ENCODE measurements around the gene LRCOL1. TPM values are rescaled to one million over a fixed set of nuclear protein-coding genes. Genes with fewer than 3 reads are reported as not detected.
A peak's percentile ranks its signal among the peaks of the same experiment; 100 is the strongest.
"Not testable (repeated sequence)": the region's sequence is repeated elsewhere in the genome, so short reads cannot be mapped to it uniquely, and the experiment has no call there.

Gene LRCOL1
- total and polyA plus RNA-seq, 3 experiments from 2014 or later = not detected

DNA sequence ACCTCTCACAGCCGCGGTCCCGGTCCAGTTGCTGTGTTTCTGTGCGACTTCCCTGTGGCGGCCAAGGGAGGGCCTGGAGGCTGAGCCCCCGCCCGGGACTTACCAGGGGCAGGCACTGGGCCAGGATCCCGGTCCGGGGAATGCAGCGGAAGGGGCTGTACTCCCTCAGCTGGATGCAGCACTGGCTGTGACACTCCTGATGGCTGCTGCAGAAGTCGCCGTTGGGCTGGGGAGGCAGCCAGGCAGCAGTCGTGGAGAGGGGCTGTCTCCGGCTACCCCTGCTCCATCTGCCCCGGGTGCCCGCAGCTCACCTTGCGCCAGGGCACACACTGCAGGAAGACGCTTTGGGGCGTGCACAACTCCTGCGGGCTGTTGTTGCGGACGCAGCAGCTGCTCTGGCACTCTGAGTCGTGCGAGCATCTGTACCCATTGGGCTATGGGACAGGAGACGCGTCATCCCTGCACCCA lies 6.2 kb downstream of the LRCOL1 start:
- ChIA-PET POLR2A (no interaction called here), CTCF (no interaction called here)
- no peak overlapping the region for H3K4me3 Mint-ChIP-seq
- peaks cover 4 to 25% (median 10%) of the 10 kb centered on the region in 3 donors for H3K4me1 Mint-ChIP-seq
- Histone ChIP-seq H3K4me3 (ENCODE audit: low read length) (no peak overlapping the region), H3K4me1 (ENCODE audit: insufficient read depth, low read length) (peaks cover 4% of the 10 kb centered on the region), H3K36me3 (ENCODE audit: insufficient read depth, low read length) (no peaks in the 10 kb centered on the region), H3K27ac (ENCODE audit: low read depth, low read length) (no peak overlapping the region), H3K9me3 (ENCODE audit: low read length) (no peaks in the 10 kb centered on the region), H3K27me3 (ENCODE audit: insufficient read depth, low read length, poor library complexity, severe bottlenecking) (peaks cover 5% of the 10 kb centered on the region)
- DNase-seq = peak in 1 of 5 donors; percentile 25
- H3K9me3 Mint-ChIP-seq = peaks cover 0 to 2% (median 0%) of the 10 kb centered on the region in 5 donors
- no peak overlapping the region for H3K27ac Mint-ChIP-seq
- no peaks in the 10 kb centered on the region for H3K36me3 Mint-ChIP-seq
- peaks cover 24 to 55% of the 10 kb centered on the region in 2 donors for H3K27me3 Mint-ChIP-seq

DNA sequence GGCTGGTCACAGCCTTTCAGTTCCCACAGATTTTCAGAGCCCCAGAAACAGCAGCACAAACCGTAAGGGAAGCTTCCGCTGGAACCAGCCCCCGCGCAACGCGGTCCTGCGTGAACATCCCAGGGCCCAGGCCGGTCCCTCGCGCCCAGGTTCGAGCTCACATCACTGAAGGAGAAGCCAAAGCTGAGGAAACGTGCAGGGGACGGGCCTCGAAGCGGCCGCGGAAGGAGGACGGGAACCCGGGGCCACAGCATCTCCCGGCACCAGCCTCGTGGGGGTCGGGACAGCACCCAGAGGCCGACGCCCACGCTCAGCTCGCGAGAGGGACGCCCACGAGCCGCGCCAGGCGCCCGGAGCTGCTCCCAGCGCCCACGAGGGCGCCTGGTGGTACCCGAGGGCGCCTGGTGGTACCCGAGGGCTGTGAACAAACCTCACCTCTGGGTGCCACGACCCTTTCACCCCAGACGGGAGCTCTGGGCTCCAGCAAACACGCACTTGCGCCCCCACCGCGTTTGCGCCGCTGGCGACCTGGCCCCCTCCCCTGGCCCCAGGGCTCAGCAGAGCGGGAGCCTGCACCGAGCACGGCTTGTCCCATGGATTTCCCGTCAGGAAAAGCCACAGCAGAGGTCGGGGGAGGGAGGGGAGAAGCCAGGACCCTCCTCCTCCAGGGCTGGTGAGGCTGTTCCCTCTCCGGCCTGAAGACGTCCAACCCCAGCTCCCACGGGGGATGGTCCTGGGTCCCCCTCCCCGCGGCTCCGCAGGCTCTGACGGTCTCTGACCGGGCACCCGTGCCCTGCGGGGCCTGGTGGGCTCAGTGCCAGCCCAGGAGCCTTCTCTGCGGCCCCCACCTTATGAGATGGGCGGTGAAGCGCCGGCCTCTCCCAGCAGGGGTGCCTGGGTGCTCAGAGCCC lies 6.9 kb downstream of the LRCOL1 start:
- Histone ChIP-seq H3K4me1 (ENCODE audit: insufficient read depth, low read length) (peaks cover 4% of the 10 kb centered on the region), H3K4me3 (ENCODE audit: low read length) (no peak overlapping the region), H3K27ac (ENCODE audit: low read depth, low read length) (no peak overlapping the region), H3K27me3 (ENCODE audit: insufficient read depth, low read length, poor library complexity, severe bottlenecking) (peaks cover 5% of the 10 kb centered on the region), H3K9me3 (ENCODE audit: low read length) (no peaks in the 10 kb centered on the region), H3K36me3 (ENCODE audit: insufficient read depth, low read length) (no peaks in the 10 kb centered on the region)
- Mint-ChIP-seq H3K4me1 (peaks cover 4 to 29% (median 14%) of the 10 kb centered on the region in 3 donors), H3K27me3 (peaks cover 18 to 53% of the 10 kb centered on the region in 2 donors), H3K36me3 (no peaks in the 10 kb centered on the region), H3K27ac (no peak overlapping the region), H3K4me3 (no peak overlapping the region), H3K9me3 (peaks cover 0 to 2% (median 0%) of the 10 kb centered on the region in 5 donors)
- DNase-seq = peak in 1 of 5 donors; percentile 41
- POLR2A ChIA-PET = interaction anchor here (0.6 kb wide), 1 partner anchor 23 kb away, joined by 3 read pairs; no protein-coding TSS in a partner anchor
- CTCF ChIA-PET = no interaction called here

DNA sequence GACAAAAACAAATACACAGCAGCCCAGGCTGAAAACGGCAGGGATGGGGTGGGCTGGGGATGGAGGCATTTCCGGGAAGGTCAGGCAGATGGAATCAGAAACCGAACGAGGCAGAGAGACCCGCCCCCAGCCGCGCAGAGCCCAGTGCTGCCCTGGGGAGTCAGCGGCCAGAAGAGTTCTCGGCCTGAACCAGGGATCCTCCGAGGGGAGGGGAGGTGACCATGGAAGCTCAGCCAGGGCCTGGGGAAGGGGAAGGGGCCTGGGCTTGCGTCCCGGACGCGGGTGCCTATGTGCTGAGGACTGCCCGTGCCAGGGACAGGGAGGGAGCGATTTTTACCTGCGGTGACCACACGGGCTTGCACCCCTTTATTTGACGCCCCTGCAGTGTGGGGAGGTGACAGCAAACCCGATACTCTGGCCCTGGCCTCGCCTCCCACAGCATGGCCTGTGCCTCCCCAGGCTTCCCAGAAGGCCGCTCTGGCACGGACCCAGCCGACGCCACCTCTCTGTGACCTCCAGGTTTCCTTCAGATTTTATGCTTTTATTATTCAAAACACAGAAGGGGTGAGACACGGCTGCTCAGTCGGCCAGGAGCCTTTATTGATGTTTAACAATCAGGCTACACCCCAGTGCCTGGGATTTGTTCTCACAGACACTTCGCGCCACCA lies 7.7 kb downstream of the LRCOL1 start:
- CTCF ChIA-PET = no interaction called here

DNA sequence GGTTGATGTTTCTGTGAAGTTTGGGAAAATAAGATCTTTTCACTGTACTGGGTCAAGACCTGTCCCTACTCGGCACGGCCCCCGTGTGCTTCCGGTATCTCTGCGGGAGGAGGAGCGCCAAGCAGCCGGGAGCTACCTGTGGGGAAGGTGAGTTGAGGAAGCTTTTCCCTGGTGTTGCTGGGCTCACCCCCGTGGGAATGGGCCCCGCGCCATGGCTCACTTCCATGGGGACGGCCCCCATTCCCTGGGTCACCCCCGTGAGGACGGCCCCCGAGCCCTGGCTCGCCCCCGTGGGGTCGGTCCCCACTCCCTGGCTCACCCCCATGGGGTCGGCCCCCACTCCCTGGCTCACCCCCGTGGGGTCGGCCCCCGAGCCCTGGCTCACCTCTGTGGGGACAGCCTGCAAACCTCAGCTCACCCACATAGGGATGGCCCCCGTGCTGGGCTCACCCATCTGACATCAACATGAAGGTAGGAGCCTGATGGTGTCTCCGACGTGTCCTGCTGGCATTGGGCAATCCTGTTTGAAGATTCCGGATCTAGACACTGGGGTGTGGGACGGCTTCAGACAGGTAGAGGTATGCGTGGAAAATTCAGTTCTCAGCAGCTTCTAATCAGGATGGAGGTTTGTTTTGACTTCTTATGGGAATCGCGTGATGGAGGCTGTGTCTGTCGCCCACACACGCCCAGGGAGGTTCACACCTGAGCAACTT lies 9.1 kb downstream of the LRCOL1 start:
- Histone ChIP-seq H3K9me3 (ENCODE audit: low read length) (no peaks in the 10 kb centered on the region), H3K4me1 (ENCODE audit: insufficient read depth, low read length) (peaks cover 10% of the 10 kb centered on the region), H3K27ac (ENCODE audit: low read depth, low read length) (no peak overlapping the region), H3K36me3 (ENCODE audit: insufficient read depth, low read length) (no peaks in the 10 kb centered on the region), H3K27me3 (ENCODE audit: insufficient read depth, low read length, poor library complexity, severe bottlenecking) (peaks cover 4% of the 10 kb centered on the region), H3K4me3 (ENCODE audit: low read length) (peak overlapping the region; percentile 67)
- Mint-ChIP-seq H3K9me3 (no peaks in the 10 kb centered on the region), H3K27ac (peak overlapping the region in 2 of 8 donors; percentile 68 to 94), H3K4me3 (peak overlapping the region; percentile 77 to 95 (median 85)), H3K27me3 (peaks cover 20 to 50% of the 10 kb centered on the region in 2 donors), H3K36me3 (no peaks in the 10 kb centered on the region), H3K4me1 (peaks cover 13 to 38% (median 21%) of the 10 kb centered on the region in 3 donors)
- ChIA-PET CTCF (interaction anchor here (1.0 to 1.2 kb wide), 2 partner anchors 9 to 13 kb away, joined by 3 read pairs; partner anchors contain the start of gene LRCOL1), POLR2A (no interaction called here)
- peak in 1 of 5 donors; percentile 39 for DNase-seq

More for the DNA sequence above, 7.7 kb downstream of the LRCOL1 start:
- POLR2A ChIA-PET = interaction anchor here (0.6 kb wide), 1 partner anchor 24 kb away, joined by 3 read pairs; no protein-coding TSS in a partner anchor
- Histone ChIP-seq H3K9me3 (ENCODE audit: low read length) (no peaks in the 10 kb centered on the region), H3K4me1 (ENCODE audit: insufficient read depth, low read length) (peaks cover 4% of the 10 kb centered on the region), H3K36me3 (ENCODE audit: insufficient read depth, low read length) (no peaks in the 10 kb centered on the region), H3K27ac (ENCODE audit: low read depth, low read length) (no peak overlapping the region), H3K27me3 (ENCODE audit: insufficient read depth, low read length, poor library complexity, severe bottlenecking) (no peaks in the 10 kb centered on the region), H3K4me3 (ENCODE audit: low read length) (no peak overlapping the region)
- peak in 1 of 5 donors; percentile 17 for DNase-seq
- peak overlapping the region in 1 of 7 donors; percentile 22 for H3K4me3 Mint-ChIP-seq
- no peak overlapping the region for H3K27ac Mint-ChIP-seq
- peaks cover 6 to 32% (median 15%) of the 10 kb centered on the region in 3 donors for H3K4me1 Mint-ChIP-seq
- H3K36me3 Mint-ChIP-seq = no peaks in the 10 kb centered on the region
- H3K27me3 Mint-ChIP-seq = peaks cover 19 to 51% of the 10 kb centered on the region in 2 donors
- H3K9me3 Mint-ChIP-seq = no peaks in the 10 kb centered on the region

DNA sequence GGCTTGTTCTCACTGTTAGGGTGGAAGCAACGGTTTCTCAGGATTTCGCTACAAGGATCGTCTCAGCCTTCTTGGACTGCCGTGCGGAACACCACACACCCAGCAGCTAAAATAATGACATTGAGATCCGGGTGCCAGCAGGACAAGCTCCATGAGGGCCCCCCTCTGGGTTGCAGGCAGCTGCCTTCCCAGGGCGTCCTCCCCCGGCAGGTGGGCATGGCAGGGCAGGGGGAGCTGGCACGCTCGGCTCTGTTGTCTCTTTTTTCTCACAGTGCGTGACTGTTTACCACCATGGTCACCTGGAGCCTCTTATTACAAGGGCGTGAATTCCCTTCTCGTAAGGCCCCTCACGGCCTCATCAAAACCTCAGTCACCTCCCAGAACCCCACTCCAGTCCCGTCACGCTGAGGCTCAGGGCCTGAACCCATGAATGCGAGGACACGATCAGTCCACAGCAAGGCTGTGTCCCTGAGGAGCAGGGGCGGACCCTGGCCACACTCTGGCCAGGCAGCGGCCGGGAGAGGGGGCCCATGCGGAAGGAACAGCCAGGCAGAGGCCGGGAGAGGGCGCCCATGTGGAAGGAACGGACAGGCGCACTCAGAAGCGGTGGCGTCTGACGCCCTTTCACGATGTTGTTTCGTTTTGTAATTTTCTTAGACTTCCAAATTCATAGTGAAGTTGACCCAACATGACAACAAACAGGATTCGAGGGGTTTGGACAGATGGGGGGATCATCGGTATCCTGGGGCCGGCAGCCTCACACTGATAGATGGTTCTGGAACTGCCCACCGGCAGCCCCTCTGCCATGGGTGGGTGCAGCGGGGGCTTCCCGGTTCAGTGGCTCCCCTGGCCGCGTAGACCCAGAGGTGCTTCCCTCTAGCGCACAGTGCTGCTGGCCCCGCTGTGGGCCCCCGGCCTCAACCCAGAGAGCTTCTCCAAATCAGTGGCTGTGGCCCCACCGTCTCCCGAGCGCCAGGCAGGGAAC lies 10.0 kb downstream of the LRCOL1 start:
- no peak overlapping the region for H3K27ac ChIP-seq (ENCODE audit: low read depth, low read length)
- Mint-ChIP-seq H3K27ac (peak overlapping the region in 5 of 8 donors; percentile 44 to 94 (median 68)), H3K9me3 (no peaks in the 10 kb centered on the region), H3K36me3 (no peaks in the 10 kb centered on the region), H3K4me1 (peaks cover 13 to 38% (median 21%) of the 10 kb centered on the region in 3 donors), H3K27me3 (peaks cover 18 to 55% of the 10 kb centered on the region in 2 donors), H3K4me3 (peak overlapping the region; percentile 77 to 95 (median 85))
- POLR2A ChIA-PET = no interaction called here
- peak in 3 of 5 donors; percentile 34 to 44 (median 42) for DNase-seq
- H3K36me3 ChIP-seq (ENCODE audit: insufficient read depth, low read length) = no peaks in the 10 kb centered on the region
- CTCF ChIA-PET = interaction anchor here (1.0 to 1.3 kb wide), 4 partner anchors 9 to 15 kb away, joined by 3 to 5 read pairs (median 4); partner anchors contain the start of gene LRCOL1
- H3K9me3 ChIP-seq (ENCODE audit: low read length) = no peaks in the 10 kb centered on the region
- H3K27me3 ChIP-seq (ENCODE audit: insufficient read depth, low read length, poor library complexity, severe bottlenecking) = peaks cover 4% of the 10 kb centered on the region
- peaks cover 10% of the 10 kb centered on the region for H3K4me1 ChIP-seq (ENCODE audit: insufficient read depth, low read length)
- peak overlapping the region; percentile 67 for H3K4me3 ChIP-seq (ENCODE audit: low read length)

DNA sequence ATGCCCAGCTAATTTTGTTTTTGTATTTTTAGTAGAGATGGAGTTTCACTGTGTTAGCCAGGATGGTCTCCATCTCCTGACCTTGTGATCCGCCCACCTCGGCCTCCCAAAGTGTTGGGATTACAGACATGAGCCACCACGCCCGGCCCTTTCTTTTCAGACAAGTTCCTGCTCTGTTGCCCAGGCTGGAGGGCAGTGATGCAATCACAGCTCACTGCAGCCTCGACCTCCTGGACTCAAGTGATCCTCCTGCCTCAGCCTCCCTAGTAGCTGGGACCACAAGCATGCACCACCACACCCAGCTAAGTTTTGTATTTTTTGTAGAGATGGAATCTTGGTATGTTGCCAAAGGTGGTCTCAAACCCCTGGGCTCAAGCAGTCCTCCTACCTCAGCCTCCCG lies 10.9 kb downstream of the LRCOL1 start:
- H3K36me3 ChIP-seq (ENCODE audit: insufficient read depth, low read length); H3K4me1 ChIP-seq (ENCODE audit: insufficient read depth, low read length); DNase-seq; H3K4me3 ChIP-seq (ENCODE audit: low read length); H3K9me3 Mint-ChIP-seq; H3K27me3 ChIP-seq (ENCODE audit: insufficient read depth, low read length, poor library complexity, severe bottlenecking); POLR2A ChIA-PET; H3K9me3 ChIP-seq (ENCODE audit: low read length); H3K36me3 Mint-ChIP-seq; H3K27ac ChIP-seq (ENCODE audit: low read depth, low read length): not testable (repeated sequence)
- Mint-ChIP-seq H3K4me3 (peak overlapping the region in 6 of 7 donors; percentile 66 to 95 (median 83)), H3K27ac (peak overlapping the region in 3 of 8 donors; percentile 17 to 26 (median 18)), H3K27me3 (peaks cover 16 to 50% of the 10 kb centered on the region in 2 donors), H3K4me1 (peaks cover 13 to 38% (median 21%) of the 10 kb centered on the region in 3 donors)
- CTCF ChIA-PET = interaction anchor here (1.0 to 1.3 kb wide), 2 partner anchors 10 to 16 kb away, joined by 4 to 5 read pairs; no protein-coding TSS in a partner anchor
